ENCODE data around the gene TUBGCP6.

TUBGCP6 gene

DNA sequence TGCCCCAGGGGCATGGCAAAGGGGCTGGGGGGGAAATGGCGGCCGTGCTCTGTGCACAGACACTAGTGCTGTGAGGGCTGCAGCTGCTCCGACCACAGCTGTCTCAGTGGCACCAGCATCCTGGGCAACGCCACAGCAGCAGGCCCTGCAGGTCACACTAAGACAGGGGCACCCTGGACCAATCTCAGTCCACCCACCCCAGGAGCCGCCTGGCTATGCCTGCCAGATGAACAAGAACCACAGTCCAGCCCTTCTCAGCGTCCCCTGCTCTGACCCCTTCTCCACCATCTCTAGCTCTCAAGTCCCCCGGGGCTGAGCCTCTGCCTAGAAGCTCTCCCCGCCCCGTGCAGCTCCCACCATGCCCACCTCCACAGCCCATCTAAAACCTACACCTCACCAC is 16.5 kb downstream of the TUBGCP6 start:
- DNase-seq (ENCODE audit: low read depth in 2 of 2): no peak

DNA sequence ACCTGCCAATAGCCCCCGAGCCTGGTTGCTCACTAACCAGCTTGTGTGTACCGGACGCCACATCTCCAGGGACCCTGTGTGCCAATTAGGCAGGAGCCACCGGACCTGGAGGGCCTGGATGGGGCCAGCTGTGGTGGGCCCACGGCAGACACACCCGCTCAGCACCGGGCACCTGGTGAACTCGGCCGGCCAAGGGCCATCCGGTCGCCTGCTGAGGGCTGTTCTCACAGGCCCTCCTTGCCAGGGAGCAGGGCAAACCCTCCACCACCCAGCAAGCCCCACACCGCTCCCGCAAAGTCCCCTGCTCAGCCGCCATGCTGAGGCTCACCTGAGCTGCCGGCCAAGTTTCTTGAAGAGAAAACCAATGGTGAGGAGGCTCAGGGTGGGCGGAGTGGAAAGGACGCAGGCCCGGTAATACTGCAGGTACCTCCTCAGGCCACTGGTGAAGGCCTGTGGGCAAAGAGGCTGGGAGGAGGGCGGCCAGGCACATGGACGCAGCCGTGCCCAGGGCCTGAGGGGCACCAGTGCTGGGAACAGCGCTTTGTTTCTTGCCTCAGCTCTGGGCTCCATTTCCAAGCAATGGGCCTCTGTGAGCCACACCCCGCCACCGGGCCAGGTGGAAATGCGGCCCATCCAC is 17.1 kb downstream of the TUBGCP6 start:
- no peak for DNase-seq (ENCODE audit: low read depth in 2 of 2)

DNA sequence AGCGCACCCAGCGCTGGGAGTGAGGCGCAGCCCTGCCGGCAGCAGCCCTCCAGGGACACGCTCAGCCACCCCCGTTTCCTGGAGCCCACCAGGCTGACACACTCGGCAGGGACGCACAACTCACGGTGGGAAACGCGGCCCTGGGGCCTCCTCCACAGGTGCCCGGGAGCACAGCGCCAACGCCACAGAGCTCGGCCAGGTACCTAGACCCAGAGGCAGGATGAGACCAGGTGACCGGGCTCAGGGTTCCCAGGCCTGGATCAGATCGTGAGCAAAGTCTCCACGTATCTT is 18.0 kb downstream of the TUBGCP6 start:
- DNase-seq (ENCODE audit: low read depth in 2 of 2): no peak

DNA sequence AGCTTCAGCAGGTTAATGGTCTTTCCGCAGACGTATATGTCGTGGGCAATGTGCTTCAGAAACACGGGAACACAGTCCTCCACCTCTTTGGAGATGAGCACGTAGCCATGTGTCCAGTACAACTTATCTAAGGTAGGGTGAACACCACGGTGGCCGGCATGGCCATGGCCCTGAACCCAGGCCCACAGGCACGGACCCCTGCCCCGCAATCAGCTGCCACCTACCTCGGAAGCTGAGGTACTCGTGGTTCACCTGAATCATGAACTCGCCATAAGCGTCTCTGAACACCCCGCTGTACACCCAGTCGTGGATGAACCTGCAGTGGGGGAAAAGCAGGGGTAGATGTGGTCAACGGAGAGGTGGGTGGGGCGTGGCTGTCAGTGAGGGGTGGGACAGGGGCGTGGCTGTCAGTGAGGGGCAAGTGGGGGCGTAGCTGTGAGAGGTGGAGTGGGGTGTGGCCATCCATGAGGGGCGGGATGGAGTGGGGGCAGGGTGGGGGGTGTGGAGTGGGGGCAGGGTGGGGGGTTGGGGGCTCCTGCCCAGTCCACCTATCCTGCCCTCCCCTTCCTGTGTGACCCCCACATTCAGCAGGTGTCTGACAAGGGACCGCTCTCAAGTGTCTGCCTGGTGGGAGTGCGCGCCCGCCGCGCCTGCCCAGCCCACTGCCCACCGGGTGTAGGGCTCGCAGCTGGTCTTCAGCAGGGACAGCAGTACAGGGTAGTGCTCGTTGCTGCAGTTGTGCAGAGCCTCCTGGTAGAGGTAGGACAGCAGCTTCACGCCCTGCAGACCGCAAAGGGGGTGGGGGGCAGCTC is 18.6 kb downstream of the TUBGCP6 start:
- DNase-seq (ENCODE audit: low read depth in 2 of 2): no peak

DNA sequence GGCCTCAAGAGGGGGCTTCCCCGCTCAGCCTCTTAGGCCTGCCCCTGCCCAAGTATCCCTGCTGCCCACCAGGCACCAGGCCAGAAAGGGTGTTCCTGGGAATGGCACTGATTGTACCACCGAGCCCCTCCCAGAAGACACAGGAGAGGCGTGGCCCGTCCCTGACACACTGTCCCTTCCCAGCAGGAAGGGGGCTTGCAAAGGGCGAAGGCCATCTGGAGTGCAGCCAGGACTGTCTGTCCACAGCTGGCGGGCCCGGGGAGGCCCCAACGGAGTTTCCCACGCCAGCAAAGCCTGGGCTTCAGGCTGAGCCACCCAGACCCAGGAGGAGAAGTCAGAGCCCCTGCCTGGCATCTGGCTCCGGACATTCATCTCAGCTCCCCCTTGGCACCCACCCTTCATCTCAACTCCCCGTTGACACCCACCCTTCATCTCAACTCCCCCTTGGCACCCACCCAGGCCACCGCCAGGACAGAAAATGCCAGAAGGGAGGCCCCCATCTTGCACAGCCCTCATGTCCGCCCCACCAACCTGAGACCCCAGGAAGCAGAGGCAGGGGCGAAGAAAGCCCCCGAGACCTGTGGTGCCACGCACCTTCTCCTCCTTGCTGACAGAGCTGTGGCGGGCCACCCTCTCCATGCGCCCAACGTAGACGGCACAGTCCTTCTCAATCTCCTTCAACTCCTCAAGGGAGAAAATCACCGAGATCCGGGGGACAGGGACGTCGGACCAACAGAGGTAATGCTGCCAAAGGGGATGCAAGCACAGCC is 19.4 kb downstream of the TUBGCP6 start:
- no peak for DNase-seq (ENCODE audit: low read depth in 2 of 2)

DNA sequence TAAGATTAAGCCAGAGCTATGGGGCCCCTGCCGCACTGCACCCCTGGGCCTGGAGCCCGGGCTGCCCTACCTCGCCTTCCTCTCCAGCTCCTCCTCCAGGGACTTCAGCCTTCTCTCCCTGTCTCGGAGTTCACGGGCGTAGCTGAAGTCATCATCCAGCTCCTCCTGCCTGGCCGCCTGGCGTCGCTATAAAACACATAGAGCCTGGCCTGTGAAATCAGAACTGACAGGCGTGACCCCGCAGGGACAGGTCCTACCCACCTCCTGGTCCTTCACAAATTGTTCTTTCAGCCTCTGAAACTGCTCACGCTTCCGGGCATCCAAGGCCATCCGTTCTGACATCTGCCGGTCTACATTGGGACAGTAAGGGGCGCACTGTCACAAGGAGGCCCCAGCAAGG is 20.8 kb downstream of the TUBGCP6 start:
- no peak for DNase-seq (ENCODE audit: low read depth in 2 of 2)

GRCh38 chr22:50222508-50222907 is 22.3 kb downstream of the TUBGCP6 start:
- DNase-seq (ENCODE audit: low read depth in 2 of 2): no peak

GRCh38 chr22:50221410-50222300 is 23.2 kb downstream of the TUBGCP6 start:
- no peak for DNase-seq (ENCODE audit: low read depth in 2 of 2)

DNA sequence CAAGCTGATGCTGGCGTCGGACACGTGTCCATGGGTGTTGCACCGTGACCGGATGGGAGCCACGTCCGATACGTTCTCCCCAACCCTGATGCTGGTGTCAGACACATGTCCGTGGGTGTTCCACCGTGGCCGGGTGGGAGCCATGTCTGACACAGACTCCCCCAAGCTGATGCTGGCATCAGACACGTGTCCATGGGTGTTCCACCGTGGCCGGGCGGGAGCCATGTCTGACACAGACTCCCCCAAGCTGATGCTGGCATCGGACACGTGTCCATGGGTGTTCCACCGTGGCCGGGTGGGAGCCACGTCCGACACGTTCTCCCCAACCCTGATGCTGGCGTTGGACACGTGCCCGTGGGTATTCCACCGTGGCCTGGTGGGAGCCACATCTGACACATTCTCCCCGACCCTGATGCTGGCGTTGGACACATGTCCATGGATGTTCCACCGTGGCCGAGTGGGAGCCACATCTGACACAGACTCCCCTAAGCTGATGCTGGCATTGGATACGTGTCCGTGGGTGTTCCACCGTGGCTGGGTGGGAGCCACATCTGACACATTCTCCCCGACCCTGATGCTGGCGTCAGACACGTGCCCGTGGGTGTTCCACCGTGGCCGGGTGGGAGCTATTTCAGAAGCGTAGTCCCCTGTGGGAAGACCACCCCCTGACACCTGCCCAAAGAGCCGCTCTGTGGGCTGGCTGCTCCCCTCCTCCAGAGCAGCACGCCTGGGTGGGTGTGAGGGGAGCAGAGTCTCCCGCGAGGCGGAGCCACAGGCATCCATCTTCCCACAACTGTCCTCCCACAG is 24.0 kb downstream of the TUBGCP6 start:
- DNase-seq (ENCODE audit: low read depth in 2 of 2): no peak

DNA sequence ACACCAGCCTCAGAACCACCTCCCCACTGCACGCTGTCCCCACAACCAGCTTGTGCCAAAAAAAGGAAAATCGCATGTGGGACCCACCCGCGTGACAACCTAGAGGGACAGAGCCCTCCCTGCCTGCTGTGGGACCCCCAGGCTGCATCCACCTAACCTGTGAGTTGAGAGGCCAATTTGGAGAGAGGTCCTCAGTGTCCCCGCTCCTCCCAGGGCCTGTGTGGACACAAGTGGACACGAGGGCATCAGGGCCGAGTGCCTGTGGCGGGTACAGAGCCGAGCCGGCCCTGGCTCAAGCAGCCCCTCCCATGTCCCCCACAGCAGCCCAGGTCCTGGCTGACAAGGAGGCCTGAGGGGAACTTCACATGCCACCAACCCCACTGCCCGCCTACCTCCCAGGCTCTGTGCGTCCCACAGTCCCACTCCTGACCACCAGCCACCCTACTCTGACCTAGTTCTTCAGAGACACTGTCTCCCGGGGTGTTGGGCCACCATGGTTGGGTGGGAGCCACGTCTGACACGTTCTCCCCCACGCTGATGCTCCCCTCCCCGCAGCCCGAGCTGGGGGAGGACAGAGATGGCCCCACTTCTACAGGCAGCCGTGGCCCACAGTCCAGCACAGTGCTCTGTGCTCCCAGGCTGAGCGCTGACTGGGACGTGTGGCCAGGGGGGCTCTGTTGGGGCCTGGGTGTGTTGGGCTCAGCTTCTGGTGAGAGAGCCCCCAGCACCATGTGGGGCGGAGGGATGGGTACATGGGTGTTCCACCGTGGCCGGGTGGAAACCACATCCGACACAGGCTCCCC is 24.8 kb downstream of the TUBGCP6 start:
- DNase-seq (ENCODE audit: low read depth in 2 of 2): no peak

- DNase-seq (ENCODE audit: low read depth in 2 of 2): no peak
Observed at GRCh38 chr22:50218996-50219727, 25.7 kb downstream of the TUBGCP6 start.

DNA sequence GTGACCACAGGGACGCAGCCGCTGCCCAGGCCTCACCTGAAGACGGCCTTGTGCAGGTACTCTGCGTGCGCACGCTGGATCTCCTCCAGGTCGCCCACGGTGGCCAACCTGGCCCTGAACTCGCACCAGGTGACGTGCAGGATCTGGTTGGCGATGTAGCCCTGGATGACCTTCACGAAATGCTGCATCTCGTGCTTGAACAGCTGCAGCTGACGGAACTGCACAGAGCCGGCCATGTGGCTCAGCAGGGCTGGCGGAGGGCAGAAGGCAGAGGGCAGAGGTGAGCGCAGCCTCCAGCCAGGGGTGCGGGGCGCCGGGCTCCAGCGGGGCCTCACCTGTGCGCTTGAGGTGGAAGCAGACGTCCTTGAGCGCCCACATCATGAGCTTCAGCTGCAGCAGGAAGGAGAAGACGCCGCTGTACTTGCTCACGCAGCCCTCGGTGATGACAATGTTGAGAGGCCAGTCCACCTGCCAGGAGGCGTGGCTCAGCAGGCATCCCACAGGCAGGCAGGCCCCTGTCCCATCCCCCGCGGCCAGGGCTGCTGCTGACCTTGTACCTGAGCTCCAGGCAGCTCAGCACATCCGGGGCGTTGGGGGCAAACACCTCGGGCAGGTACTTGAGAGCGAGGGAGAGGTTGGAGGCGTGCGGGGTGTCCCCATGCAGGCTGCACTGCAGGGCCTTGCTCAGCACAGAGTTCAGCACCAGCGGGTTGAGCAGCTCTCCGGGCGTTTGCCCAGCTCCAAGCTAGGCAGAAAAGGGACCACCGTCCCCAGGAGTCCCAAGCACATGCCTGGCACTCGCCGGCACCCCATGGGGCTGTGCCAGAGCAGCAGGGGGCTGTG is 26.4 kb downstream of the TUBGCP6 start:
- DNase-seq (ENCODE audit: low read depth in 2 of 2): no peak

GRCh38 chr22:50217543-50218152 is 27.2 kb downstream of the TUBGCP6 start:
- DNase-seq (ENCODE audit: low read depth in 2 of 2): no peak

GRCh38 chr22:50216684-50217520 is 27.9 kb downstream of the TUBGCP6 start:
- DNase-seq (ENCODE audit: low read depth in 2 of 2): no peak

- DNase-seq (ENCODE audit: low read depth in 2 of 2): no peak
Observed at GRCh38 chr22:50216055-50216683, 28.7 kb downstream of the TUBGCP6 start.

- no peak for DNase-seq (ENCODE audit: low read depth in 2 of 2)
Observed at GRCh38 chr22:50215297-50216054, 29.3 kb downstream of the TUBGCP6 start.
